Epithelial cell of esophagus (primary cell): ENCODE measurements around the gene SRSF4.
A peak's percentile ranks its signal among the peaks of the same experiment; 100 is the strongest.

Source experiments
- DNase-seq: peaks from one replicate; pipeline ENCODE4 v3.0.0; 2010; ENCODE audit warnings: low read depth
- H3K4me3 ChIP-seq: 2 replicates; pipeline ENCODE4 v1.5.1; 2011; ENCODE audit warnings: mild to moderate bottlenecking, low read length, control low read depth
- TF ChIP-seq, protein P1 (sequence below): IDR thresholded peaks from 2 replicates; pipeline ENCODE4 v1.5.1; 2011; ENCODE audit warnings: low read depth, mild to moderate bottlenecking, low read length, control low read depth, inconsistent platforms; ENCODE audit not compliant: insufficient read depth; ENCODE audit errors: missing control alignments

SRSF4 gene

DNA sequence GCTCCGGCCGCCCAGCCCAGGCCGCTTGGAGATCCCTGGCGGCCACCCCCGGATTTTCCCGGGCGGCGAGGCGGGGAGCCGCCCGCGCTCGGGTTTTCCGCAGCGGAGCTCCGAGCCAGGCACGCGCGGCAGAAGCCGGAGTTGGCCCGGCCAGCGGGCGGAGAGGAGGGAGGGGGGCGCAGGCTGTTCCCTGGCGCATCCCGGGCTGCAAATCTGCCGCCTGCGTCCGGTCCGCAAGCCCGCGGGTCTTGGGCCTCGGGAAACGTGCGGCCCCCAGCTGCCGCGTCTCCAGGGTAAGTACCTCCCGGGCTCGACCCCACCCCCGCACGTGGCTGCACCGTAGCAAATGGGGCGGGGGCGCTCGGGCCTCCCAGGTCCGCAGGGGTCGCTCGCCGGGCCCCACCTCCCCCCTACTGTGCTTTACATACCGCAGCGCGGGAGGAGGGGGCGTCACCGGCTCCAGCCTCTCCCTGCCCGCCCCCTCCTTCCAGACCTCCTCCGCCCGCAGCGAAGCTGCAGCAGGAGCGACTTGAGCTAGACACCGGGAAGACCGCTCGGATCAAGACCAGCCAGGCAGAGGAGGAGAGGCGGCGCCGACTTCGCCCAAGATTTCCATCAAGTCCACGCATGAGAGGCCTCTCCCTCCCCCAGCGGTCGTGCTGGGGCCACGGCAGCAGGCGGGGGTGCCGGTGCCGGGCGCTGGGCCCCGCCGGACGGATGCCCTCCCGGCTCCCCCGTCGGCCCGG, 59.6 kb downstream of the SRSF4 start:
- TF ChIP-seq, protein P1, sequence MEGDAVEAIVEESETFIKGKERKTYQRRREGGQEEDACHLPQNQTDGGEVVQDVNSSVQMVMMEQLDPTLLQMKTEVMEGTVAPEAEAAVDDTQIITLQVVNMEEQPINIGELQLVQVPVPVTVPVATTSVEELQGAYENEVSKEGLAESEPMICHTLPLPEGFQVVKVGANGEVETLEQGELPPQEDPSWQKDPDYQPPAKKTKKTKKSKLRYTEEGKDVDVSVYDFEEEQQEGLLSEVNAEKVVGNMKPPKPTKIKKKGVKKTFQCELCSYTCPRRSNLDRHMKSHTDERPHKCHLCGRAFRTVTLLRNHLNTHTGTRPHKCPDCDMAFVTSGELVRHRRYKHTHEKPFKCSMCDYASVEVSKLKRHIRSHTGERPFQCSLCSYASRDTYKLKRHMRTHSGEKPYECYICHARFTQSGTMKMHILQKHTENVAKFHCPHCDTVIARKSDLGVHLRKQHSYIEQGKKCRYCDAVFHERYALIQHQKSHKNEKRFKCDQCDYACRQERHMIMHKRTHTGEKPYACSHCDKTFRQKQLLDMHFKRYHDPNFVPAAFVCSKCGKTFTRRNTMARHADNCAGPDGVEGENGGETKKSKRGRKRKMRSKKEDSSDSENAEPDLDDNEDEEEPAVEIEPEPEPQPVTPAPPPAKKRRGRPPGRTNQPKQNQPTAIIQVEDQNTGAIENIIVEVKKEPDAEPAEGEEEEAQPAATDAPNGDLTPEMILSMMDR: no peak
- H3K4me3 ChIP-seq: peak overlapping the region; percentile 5
- DNase-seq: no peak

DNA sequence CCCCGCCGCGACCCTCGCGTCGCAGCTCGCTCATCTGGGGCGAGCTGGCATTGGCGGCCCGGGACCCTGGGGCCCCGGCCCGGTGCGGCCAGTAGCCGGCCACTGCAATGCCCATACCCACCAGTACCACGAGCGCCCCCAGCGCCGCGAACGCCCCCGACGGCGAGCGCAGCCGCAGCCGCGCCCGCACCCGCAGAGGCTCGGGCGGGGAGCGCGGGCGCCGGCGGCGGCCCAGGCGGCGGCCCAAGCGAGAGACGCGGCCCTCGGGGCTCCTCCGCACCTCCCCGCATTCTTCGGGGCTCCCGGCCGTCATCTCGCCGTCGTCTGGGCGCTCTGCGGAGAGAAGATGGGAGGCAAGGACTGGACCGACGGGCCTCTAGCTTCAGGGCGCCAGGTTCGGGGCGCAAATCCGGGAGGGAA, 60.2 kb downstream of the SRSF4 start:
- peak overlapping the region; percentile 5 for H3K4me3 ChIP-seq
- TF ChIP-seq, protein P1: no peak
- DNase-seq: no peak

DNA sequence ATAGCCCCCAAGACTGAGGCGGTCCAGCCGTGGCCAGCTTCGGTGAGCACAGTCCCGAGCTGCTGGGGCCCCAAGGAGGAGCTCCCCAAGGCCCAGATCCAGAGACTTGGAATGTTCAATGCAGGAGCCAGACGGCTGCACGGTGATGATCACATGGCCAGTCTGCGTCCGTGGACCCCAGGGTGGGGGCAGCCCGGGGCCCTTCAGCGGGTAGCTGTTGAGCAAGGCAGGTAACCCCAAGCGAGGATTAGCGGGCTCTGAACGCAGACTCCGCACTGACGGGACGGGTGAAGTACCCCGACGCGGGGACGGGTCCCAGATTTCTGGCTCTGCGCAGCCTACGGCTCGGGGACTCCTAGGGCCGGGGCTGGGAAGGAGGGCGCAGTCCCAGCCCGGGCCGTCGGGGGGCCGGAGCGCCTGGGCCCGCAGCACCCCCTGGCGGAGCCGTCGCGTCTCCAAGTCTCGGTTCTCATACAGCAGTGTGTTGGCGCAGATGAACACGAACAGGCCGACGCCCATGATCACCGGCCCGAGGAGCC, 60.7 kb downstream of the SRSF4 start:
- peak; percentile 45 for DNase-seq
- H3K4me3 ChIP-seq: no peak overlapping the region
- TF ChIP-seq, protein P1: no peak

DNA sequence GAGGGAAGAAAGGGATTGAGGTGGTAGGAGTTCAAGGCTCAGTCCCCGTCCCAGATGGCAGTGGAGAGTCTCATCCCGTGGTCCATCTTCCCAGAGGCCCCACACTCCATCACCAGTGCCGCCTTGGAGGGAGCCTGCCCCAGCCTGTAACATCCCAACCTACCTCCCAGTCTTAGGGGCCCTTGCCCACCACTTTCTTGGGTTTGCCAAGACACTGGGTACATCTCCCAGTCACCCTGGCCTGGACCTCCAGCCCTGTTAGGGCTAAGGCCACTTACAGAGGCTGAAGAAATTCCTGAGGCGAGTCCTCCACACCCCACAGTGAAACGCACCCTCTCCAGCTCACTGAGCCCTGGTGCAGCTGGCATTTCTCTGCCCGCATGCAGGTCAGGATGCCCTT, 61.3 kb downstream of the SRSF4 start:
- TF ChIP-seq, protein P1: no peak
- DNase-seq: no peak
- H3K4me3 ChIP-seq: no peak overlapping the region

- H3K4me3 ChIP-seq: no peak overlapping the region
- DNase-seq: no peak
- TF ChIP-seq, protein P1: no peak
Measured at GRCh38 chr1:29119121-29119929, 62.4 kb downstream of the SRSF4 start.

GRCh38 chr1:29117381-29117780, 64.3 kb downstream of the SRSF4 start:
- no peak for DNase-seq
- H3K4me3 ChIP-seq: no peak overlapping the region
- TF ChIP-seq, protein P1: no peak
